LNCaP clone FGC (cell line): ENCODE data around the gene SPATA6L.

Experiments
- DNase-seq: peaks from one replicate; pipeline ENCODE4 v3.0.0-alpha.2; 2011; ENCODE audit warnings: low read depth
- H3K4me3 ChIP-seq: 2 replicates; pipeline ENCODE4 v1.5.1; 2011; ENCODE audit warnings: mild to moderate bottlenecking, low read depth, low read length, control low read depth
- CTCF ChIP-seq: IDR thresholded peaks from 2 replicates; pipeline ENCODE4 v1.5.1; 2012; ENCODE audit warnings: mild to moderate bottlenecking; ENCODE audit not compliant: control insufficient read depth, insufficient read depth; ENCODE audit errors: extremely low read depth

Gene SPATA6L

DNA sequence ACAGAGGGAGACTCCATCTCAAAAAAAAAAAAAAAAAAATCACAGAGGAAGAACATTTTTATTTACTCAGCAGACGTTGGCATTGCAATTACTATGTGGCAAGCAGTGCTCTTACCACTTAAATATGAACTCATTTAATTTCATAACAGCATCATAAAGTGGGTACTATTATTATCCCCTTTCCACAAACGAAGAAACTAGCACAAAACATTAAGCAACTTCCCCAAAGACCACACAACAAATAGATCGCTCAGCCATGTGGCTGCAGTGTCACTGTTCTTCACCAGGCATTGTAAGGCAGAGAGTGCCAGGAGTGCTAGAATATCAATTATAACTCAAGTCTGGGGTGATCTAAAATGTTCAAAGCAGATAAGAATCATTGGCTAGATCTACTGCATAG, 74.0 kb downstream of the SPATA6L start:
- TF ChIP-seq CTCF = no peak
- no peak overlapping the region for H3K4me3 ChIP-seq
- no peak for DNase-seq

DNA sequence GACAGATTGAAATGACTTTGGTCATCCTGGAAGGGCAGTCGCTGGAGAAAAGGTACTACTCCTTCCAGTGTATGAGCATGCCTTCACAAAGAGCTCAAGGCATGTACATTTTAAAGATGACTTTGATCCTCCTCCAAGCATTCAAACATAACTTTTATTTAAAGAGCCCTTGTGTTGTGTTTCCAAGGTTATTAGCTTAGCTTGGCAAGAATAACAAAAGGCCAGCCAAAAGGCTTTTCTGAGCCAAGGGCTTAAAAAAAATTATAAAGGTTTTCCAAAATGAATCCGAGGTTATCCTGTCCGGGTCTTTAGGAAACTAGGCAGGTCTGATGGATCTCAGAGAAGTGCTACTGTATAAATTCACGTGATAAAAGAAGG, 75.2 kb downstream of the SPATA6L start:
- DNase-seq = peak; percentile 54
- no peak for TF ChIP-seq CTCF
- H3K4me3 ChIP-seq = no peak overlapping the region

GRCh38 chr9:4590430-4591122, 75.7 kb downstream of the SPATA6L start:
- no peak overlapping the region for H3K4me3 ChIP-seq
- no peak for TF ChIP-seq CTCF
- DNase-seq = no peak

DNA sequence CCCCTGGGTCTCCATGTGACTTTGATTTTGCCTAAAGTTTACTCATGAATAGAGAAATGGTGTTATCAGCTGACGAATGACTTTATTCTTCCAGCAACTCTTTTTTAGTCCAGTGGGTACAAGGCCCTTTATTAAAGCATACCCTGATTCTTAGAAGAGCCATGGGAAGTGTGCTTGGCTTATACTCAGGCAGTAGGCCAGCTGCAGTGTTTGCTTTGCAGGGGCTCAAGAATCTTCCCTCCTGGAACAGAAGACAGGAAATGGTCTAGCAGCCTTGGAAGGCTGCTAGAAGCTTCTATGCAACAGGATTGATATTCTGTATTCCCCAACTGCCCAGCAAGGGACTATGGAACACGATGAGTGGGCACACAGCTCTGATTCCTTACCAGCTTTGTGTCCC, 77.6 kb downstream of the SPATA6L start:
- TF ChIP-seq CTCF = no peak
- no peak for DNase-seq
- H3K4me3 ChIP-seq = no peak overlapping the region

DNA sequence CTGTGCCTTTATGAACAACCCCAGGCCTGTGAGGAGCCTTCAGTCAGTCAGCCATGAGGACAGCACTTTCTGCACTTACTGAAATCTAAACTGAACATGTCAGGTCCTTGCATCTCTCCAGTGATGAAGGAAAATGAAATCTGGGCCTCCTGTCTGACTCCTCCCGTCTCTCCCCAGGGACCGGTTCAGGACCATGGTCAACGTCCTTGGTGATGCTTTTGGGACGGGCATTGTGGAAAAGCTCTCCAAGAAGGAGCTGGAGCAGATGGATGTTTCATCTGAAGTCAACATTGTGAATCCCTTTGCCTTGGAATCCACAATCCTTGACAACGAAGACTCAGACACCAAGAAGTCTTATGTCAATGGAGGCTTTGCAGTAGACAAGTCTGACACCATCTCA, 81.1 kb downstream of the SPATA6L start:
- TF ChIP-seq CTCF = no peak
- no peak overlapping the region for H3K4me3 ChIP-seq
- DNase-seq = no peak

- TF ChIP-seq CTCF = no peak
Measured at GRCh38 chr9:4584636-4585035, 81.6 kb downstream of the SPATA6L start.

GRCh38 chr9:4583001-4583400, 83.3 kb downstream of the SPATA6L start:
- no peak for TF ChIP-seq CTCF
- no peak overlapping the region for H3K4me3 ChIP-seq
- DNase-seq = no peak

More at GRCh38 chr9:4584636-4585035, 81.6 kb downstream of the SPATA6L start:
- peak; percentile 73 for DNase-seq
- no peak overlapping the region for H3K4me3 ChIP-seq
